Colon (tissue), 2 donors: ENCODE measurements around the gene KRT84.

ENCODE experiments used
- FAIRE-seq: peaks from 2 replicates; lab custom pipeline; 2012; peaks lifted over from hg19 to GRCh38; lab: Jason Lieb, UNC
- donor health status: control.
- donor health status: control.

KRT84 gene

GRCh38 chr12:52342781-52343490, 42.5 kb downstream of the KRT84 start:
- FAIRE-seq: no peak

GRCh38 chr12:52341066-52341580, 44.3 kb downstream of the KRT84 start:
- FAIRE-seq: no peak

DNA sequence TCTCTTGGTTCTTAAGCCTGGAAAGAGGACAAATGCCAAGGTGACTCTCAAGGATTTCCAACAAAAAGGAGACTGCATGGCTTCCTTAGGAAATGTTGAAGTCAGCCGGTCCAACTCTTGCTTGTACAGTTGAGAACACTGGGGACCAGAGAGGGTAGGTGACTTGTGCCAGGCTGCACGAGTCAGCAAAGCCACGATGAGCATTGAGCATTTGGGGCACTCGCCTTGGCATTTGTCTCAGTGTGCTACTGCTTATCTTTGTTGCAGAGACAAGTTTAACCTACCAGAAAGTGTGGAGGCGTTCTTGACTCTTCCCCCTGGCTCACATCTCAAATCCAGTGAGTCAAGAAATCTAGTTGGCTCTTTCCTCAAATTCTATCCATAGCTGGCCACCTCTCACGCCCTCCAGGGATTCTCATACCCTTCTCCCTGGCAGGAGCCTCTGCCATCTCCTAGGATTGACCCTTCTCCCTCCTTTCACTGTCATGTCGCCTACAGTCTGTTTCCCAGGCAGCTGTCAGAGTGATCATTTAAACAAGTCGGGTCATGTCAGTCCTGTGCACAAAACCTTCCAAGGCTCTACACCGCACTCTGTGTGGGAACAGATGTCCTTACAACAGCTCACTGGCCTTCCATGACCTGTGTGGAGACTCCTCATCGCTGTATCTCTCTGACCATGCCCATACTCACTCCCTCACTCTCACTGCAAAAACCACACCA, 47.1 kb downstream of the KRT84 start:
- FAIRE-seq: no peak

- no peak for FAIRE-seq
These were observed 48.4 kb downstream of the KRT84 start for GRCh38 chr12:52337054-52337453.

DNA sequence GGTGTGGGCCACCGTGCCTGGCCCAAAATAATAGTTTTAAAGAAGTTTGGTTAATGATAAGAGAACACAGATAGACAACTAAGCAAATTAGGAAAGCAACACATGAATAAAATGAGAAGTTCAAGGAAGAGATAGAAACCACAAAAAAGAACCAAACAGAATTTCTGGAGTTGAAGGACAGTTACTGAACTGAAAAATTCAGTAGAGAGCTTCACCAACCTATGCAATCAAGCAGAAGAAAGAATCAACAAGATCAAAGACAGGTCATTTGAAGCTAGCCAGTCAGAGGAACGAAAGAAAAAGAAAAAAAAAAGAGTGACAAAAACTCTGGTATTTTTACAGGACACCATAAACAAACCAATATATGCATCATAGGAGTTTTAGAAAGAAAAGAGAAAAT, 48.8 kb downstream of the KRT84 start:
- FAIRE-seq: no peak

- FAIRE-seq: no peak
These were observed 49.7 kb downstream of the KRT84 start for GRCh38 chr12:52335598-52336262.

DNA sequence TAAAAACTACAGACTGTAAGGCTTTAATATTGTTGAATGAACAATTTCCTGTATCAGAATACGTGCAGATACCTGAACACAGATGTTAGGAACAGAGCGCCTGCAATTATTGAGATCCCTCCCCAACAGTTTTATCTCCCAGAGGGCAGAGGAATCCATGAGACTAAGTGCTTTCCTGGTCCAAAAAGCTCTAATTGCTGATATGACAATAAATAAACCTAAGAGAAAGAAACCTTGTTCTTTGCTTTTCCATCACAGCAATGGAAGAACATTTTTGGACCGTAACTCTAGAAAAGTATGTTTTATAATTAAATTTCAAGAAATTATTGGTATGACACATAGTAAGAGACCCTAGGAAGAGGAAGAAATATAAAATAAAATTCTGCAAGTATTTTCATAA, 51.3 kb downstream of the KRT84 start:
- FAIRE-seq: no peak

GRCh38 chr12:52333321-52333720, 52.1 kb downstream of the KRT84 start:
- FAIRE-seq: no peak

- FAIRE-seq: no peak
These were observed 53.1 kb downstream of the KRT84 start for GRCh38 chr12:52332381-52332780.

DNA sequence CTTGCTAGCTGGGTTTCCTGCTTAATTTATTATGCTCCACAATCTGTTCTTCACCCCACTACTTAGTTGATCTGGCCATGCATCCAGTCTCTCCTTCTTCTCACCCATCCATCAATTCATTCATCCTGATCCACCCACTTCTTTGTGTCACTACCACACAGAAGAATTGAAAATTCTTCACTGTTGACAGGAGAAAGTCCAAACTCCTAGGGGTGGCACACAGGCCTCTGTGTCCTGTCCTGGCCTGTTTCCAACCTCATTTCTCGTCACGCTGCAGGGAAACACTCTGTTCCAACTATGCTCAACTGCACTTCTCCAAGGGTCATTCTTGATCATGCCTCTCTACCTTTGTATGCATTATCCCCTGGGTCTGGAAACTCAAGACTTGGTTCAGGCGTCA, 53.6 kb downstream of the KRT84 start:
- FAIRE-seq: no peak

DNA sequence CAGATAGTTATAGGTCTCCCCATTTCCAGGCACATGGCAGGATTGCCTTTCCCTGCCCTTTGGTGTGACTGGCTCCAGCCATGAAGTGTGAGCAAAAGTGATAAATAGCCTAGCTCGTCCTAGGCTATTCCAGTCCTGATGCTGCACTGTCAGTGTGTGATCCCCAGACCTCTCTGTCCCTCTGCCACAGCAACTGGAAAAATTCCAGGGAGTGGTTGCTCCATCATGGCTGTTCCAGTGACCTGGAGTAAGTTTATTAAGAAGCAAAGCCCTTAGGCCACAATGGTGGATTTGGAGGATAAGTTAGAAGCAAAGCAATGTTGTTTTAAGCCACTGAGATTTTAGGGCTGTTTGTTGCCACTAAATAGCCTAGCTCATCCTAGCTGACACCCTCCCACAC, 54.4 kb downstream of the KRT84 start:
- FAIRE-seq: no peak

DNA sequence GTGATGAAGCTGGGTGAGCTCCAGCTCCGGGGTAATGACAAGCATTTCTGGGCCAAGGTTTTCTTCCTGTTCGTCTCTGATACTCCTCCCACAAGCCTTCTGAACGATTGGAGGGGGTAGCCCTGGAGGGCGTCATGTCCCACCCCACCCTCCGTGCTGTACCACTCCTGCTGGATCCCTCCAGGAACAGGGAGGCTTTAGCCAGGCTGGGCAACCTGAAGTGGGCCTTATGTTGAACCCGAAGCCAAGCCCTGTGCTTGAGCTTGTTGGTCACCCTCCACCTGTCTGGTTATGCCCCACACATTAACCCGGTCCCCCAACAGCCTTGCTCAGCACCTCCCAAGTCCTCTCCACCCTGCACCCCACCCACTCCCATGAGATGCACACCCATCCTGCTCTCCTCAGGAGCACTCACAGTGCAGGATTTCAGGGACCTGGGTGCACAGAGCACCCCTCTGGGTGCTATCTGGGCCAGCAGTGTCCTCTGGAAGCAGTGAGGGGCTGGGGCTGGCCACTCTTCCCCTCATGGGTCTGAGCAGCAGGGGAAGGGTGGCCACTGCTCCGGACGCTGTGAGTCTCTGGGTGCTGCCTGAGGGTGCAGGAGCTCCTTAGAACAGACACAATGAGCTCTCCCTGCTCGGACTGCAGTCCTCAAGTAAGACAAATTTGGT, 57.5 kb downstream of the KRT84 start:
- no peak for FAIRE-seq
